Stimulated activated naive B cell treated with anti-CD40 and anti-IgM and Interleukin-4, amounts not matched to agents 10 μg/mL and 1 μg/mL and 100 μg/mL, for 72 hours (primary cell): ENCODE data around the gene COMMD3.
"Not testable (repeated sequence)": the region's sequence is repeated elsewhere in the genome, so short reads cannot be mapped to it uniquely, and the experiment has no call there.

ENCODE experiments used
- ATAC-seq, 2 donors: fragments of 150-1000 bp; cut with Tn5 transposase; replicated peaks; 2 replicates each; pipeline ENCODE4 v1.10.0; 2021; ENCODE audit warnings: moderate library complexity in 1 of 2
- DNase-seq: peaks from one replicate; pipeline ENCODE4 v3.0.0; 2021
- H3K27ac Mint-ChIP-seq: one replicate; pipeline ENCODE4 v1.8.0; 2022; ENCODE audit warnings: mild to moderate bottlenecking, mixed read lengths
- H3K27me3 Mint-ChIP-seq, 2 donors: one replicate each; pipeline ENCODE4 v1.8.0; 2022; ENCODE audit warnings: mixed read lengths in 2 of 2
- H3K36me3 Mint-ChIP-seq, 2 donors: one replicate each; pipeline ENCODE4 v1.8.0; 2022; ENCODE audit warnings: mixed read lengths in 2 of 2, mild to moderate bottlenecking in 1 of 2
- H3K4me1 Mint-ChIP-seq, 2 donors: one replicate each; pipeline ENCODE4 v1.8.0; 2022; ENCODE audit warnings: mixed read lengths in 2 of 2, mild to moderate bottlenecking in 1 of 2
- H3K4me3 Mint-ChIP-seq, 2 donors: one replicate each; pipeline ENCODE4 v1.8.0; 2022; ENCODE audit warnings: mild to moderate bottlenecking in 2 of 2, mixed read lengths in 2 of 2, moderate library complexity in 1 of 2
- H3K9me3 Mint-ChIP-seq, 2 donors: one replicate each; pipeline ENCODE4 v1.8.0; 2022; ENCODE audit warnings: mixed read lengths in 2 of 2, mild to moderate bottlenecking in 1 of 2

The COMMD3 gene

GRCh38 chr10:22356324-22356873 is 40.2 kb downstream of the COMMD3 start:
- Mint-ChIP-seq H3K4me3 (no peak overlapping the region), H3K9me3 (no peaks in the 10 kb centered on the region), H3K27me3 (peaks cover under 1 to 7% of the 10 kb centered on the region in 2 donors), H3K27ac (no peak overlapping the region), H3K4me1 (no peaks in the 10 kb centered on the region), H3K36me3 (no peaks in the 10 kb centered on the region)
- DNase-seq (no peak), ATAC-seq (no peak)

GRCh38 chr10:22357770-22358169 is 41.6 kb downstream of the COMMD3 start:
- not testable (repeated sequence) for H3K4me3 Mint-ChIP-seq, H3K9me3 Mint-ChIP-seq, DNase-seq

GRCh38 chr10:22363305-22363704 is 47.1 kb downstream of the COMMD3 start:
- Mint-ChIP-seq H3K4me1 (peaks cover 9 to 12% of the 10 kb centered on the region in 2 donors), H3K9me3 (peaks cover 0 to 2% of the 10 kb centered on the region in 2 donors), H3K27ac (no peak overlapping the region), H3K27me3 (no peaks in the 10 kb centered on the region), H3K36me3 (no peaks in the 10 kb centered on the region), H3K4me3 (no peak overlapping the region)
- no peak for ATAC-seq
- DNase-seq, result no peak

More at GRCh38 chr10:22357770-22358169, 41.6 kb downstream of the COMMD3 start:
- H3K27ac Mint-ChIP-seq, H3K27me3 Mint-ChIP-seq, H3K4me1 Mint-ChIP-seq, ATAC-seq, H3K36me3 Mint-ChIP-seq: not testable (repeated sequence)

GRCh38 chr10:22364407-22365140 is 48.4 kb downstream of the COMMD3 start:
- Mint-ChIP-seq H3K27me3 (no peaks in the 10 kb centered on the region), H3K4me1 (peaks cover 12 to 16% of the 10 kb centered on the region in 2 donors), H3K36me3 (no peaks in the 10 kb centered on the region), H3K9me3 (peaks cover 0 to 2% of the 10 kb centered on the region in 2 donors), H3K27ac (no peak overlapping the region), H3K4me3 (no peak overlapping the region)
- no peak for DNase-seq
- ATAC-seq, result no peak

- no peaks in the 10 kb centered on the region for H3K27me3 Mint-ChIP-seq
- peaks cover 0 to 2% of the 10 kb centered on the region in 2 donors for H3K9me3 Mint-ChIP-seq
- H3K27ac Mint-ChIP-seq, result peak overlapping the region; percentile 31
- DNase-seq (no peak), ATAC-seq (peak; percentile 97)
- H3K4me3 Mint-ChIP-seq, result peak overlapping the region in 1 of 2 donors; percentile 22
- H3K4me1 Mint-ChIP-seq, result peaks cover 12 to 17% of the 10 kb centered on the region in 2 donors
- H3K36me3 Mint-ChIP-seq, result no peaks in the 10 kb centered on the region
Measured at GRCh38 chr10:22365233-22365632, 49.0 kb downstream of the COMMD3 start.

- H3K27me3 Mint-ChIP-seq, result no peaks in the 10 kb centered on the region
- H3K4me3 Mint-ChIP-seq, result peak overlapping the region in 1 of 2 donors; percentile 22
- peak overlapping the region; percentile 57 for H3K27ac Mint-ChIP-seq
- ATAC-seq (peak; percentile 49 to 58), DNase-seq (no peak)
- H3K36me3 Mint-ChIP-seq, result no peaks in the 10 kb centered on the region
- peaks cover 0 to 2% of the 10 kb centered on the region in 2 donors for H3K9me3 Mint-ChIP-seq
- peaks cover 12 to 17% of the 10 kb centered on the region in 2 donors for H3K4me1 Mint-ChIP-seq
Measured at GRCh38 chr10:22365644-22366434, 49.7 kb downstream of the COMMD3 start.

- Mint-ChIP-seq H3K4me3 (no peak overlapping the region), H3K27me3 (no peaks in the 10 kb centered on the region), H3K9me3 (peaks cover 0 to 2% of the 10 kb centered on the region in 2 donors), H3K36me3 (no peaks in the 10 kb centered on the region), H3K27ac (no peak overlapping the region), H3K4me1 (peaks cover 12 to 17% of the 10 kb centered on the region in 2 donors)
- DNase-seq, result no peak
- ATAC-seq, result no peak
Measured at GRCh38 chr10:22366435-22366703, 50.2 kb downstream of the COMMD3 start.

GRCh38 chr10:22366771-22367170 is 50.6 kb downstream of the COMMD3 start:
- Mint-ChIP-seq H3K4me3 (no peak overlapping the region), H3K27ac (no peak overlapping the region), H3K4me1 (peaks cover 12 to 17% of the 10 kb centered on the region in 2 donors), H3K9me3 (peaks cover 0 to 2% of the 10 kb centered on the region in 2 donors), H3K36me3 (no peaks in the 10 kb centered on the region), H3K27me3 (no peaks in the 10 kb centered on the region)
- DNase-seq (no peak), ATAC-seq (no peak)

GRCh38 chr10:22367471-22367870 is 51.3 kb downstream of the COMMD3 start:
- peaks cover 0 to 2% of the 10 kb centered on the region in 2 donors for H3K9me3 Mint-ChIP-seq
- H3K36me3 Mint-ChIP-seq, result no peaks in the 10 kb centered on the region
- no peak for ATAC-seq
- no peak overlapping the region for H3K4me3 Mint-ChIP-seq
- no peak for DNase-seq
- H3K27ac Mint-ChIP-seq, result no peak overlapping the region
- H3K4me1 Mint-ChIP-seq, result peaks cover 12 to 17% of the 10 kb centered on the region in 2 donors
- H3K27me3 Mint-ChIP-seq, result no peaks in the 10 kb centered on the region

- Mint-ChIP-seq H3K36me3 (no peaks in the 10 kb centered on the region), H3K9me3 (peaks cover 0 to 2% of the 10 kb centered on the region in 2 donors), H3K27me3 (no peaks in the 10 kb centered on the region), H3K4me1 (peaks cover 11 to 17% of the 10 kb centered on the region in 2 donors), H3K27ac (no peak overlapping the region), H3K4me3 (no peak overlapping the region)
- ATAC-seq (no peak), DNase-seq (no peak)
Measured at GRCh38 chr10:22368402-22368801, 52.2 kb downstream of the COMMD3 start.

- Mint-ChIP-seq H3K27ac (no peak overlapping the region), H3K9me3 (peaks cover 0 to 2% of the 10 kb centered on the region in 2 donors), H3K4me1 (peaks cover 10 to 17% of the 10 kb centered on the region in 2 donors), H3K36me3 (no peaks in the 10 kb centered on the region), H3K4me3 (no peak overlapping the region), H3K27me3 (no peaks in the 10 kb centered on the region)
- ATAC-seq (no peak), DNase-seq (no peak)
Measured at GRCh38 chr10:22368981-22369380, 52.8 kb downstream of the COMMD3 start.

- Mint-ChIP-seq H3K27me3 (no peaks in the 10 kb centered on the region), H3K36me3 (no peaks in the 10 kb centered on the region), H3K9me3 (peaks cover 0 to 2% of the 10 kb centered on the region in 2 donors), H3K4me1 (peaks cover 10 to 19% of the 10 kb centered on the region in 2 donors), H3K4me3 (no peak overlapping the region), H3K27ac (no peak overlapping the region)
- ATAC-seq (peak; percentile 62 to 68), DNase-seq (no peak)
Measured at GRCh38 chr10:22369434-22370072, 53.4 kb downstream of the COMMD3 start.
